ENCODE measurements around the gene ANP32A.
"Not testable (repeated sequence)": the region's sequence is repeated elsewhere in the genome, so short reads cannot be mapped to it uniquely, and the experiment has no call there.

Gene ANP32A

DNA sequence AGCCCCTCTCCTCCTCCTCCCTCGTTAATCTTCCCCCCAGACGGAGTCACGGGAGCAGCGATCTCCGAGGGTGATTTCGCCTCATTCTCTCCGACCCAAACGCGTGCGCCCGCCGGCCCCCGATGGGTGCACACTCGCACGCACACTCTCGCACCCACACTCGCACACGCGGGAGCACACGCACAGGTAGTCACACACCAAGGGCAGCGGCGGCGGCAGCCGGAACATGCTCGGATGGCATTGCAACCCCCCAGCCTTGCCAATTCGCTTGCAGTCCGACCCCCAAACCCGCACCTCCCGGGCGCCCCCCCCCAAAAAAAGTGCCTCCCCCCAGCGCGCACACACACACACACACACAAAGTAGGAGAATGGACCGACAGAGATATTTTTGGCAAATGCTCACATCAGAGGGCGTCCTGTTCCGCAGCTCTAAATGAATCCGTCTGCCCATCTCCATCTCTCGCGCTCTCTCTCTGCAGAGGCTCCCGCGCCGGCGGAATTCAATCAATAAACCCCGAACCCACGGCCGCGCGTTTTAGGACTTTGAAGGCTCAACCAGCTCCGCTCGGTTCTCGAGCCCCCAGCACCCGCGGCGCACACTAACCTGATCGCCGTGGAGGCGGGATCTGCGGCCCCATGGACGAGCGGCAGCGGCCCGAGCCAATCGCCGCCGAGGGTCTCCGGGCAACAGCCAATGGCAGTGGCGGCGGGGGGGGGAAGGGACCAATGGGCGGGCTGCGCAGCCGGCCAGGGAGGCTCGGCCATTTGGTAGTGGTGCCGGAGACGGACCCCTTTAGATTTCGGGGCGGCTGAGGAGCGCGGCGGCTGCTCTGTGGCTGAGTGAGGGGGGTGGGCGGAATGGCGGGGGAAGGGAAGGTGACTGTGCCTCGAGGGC lies at the start of gene ANP32A:
ANP32A (minus strand) TSS at position 601 of the 895 bp plus-strand sequence; CDS start at position 457, 144 bp downstream.
- DNase-seq (ENCODE audit: low spot score): peak; percentile 98

DNA sequence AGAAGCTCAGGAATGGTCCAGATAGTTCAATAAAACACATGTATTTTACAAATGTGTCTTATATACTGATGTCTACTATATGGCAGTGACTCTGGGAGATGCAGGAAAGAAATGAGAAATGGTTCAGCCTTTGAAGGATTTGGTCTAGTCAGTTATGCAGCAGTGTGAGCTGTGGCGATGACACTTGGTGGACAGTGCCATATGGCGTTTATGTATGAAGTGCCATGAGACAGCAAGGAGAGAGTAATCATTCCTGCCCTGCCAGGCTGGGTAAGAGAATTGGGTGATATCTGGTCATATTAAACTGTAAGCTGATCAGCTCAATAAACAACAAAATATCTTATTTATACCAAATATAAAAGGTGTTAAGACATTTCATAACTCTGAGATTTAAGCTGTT lies 47.6 kb upstream of the ANP32A start:
- no peak for DNase-seq (ENCODE audit: low spot score)

DNA sequence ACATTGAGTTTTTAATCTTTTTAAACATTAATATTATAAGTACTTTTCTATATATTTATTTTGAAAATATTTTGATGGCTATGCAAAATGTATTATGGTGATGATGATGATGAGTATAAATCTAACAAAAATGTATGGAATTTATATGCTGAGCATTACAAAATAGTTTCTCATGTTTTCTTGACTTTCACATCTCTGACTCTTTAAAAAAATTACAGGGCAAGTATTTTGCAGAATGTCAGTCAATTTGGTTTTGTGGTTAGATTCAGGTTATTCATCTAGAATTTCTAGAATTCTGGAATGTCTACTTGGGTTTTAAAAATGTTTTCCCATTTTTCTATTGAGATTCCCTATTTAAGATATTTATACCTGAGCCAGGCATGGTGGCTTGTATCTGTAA lies 41.7 kb upstream of the ANP32A start:
- DNase-seq (ENCODE audit: low spot score): no peak

DNA sequence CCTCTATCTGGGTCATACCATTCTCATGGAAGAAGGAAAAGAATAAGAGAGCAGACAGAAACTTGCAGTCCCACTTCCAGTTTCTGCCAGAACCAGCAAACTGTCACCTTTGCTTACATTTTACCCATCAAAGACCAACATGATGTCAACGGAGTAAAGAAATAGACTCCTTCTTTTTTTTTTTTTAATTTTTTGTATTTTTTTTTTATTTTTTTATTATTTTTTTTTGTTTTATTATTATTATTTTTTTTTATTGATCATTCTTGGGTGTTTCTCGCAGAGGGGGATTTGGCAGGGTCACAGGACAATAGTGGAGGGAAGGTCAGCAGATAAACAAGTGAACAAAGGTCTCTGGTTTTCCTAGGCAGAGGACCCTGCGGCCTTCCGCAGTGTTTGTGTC lies 38.0 kb upstream of the ANP32A start:
- DNase-seq (ENCODE audit: low spot score): not testable (repeated sequence)

DNA sequence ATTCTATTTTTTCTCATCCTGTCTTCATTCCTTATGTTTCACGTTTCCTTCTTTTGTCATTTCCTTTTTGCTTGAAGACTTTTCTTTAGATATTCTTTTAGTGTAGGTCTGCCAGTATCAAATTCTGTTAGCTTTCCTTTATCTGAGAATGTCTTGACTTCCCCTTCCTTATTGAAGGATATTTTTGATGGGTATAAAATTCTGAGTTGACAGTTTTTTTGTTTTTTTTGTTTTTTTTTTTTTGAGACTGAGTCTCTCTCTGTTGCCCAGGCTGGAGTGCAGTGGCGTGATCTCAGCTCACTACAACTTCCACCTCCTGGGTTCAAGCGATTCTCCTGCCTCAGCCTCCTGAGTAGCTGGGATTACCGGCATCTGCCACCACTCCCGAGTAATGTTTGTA lies 36.7 kb upstream of the ANP32A start:
- not testable (repeated sequence) for DNase-seq (ENCODE audit: low spot score)

DNA sequence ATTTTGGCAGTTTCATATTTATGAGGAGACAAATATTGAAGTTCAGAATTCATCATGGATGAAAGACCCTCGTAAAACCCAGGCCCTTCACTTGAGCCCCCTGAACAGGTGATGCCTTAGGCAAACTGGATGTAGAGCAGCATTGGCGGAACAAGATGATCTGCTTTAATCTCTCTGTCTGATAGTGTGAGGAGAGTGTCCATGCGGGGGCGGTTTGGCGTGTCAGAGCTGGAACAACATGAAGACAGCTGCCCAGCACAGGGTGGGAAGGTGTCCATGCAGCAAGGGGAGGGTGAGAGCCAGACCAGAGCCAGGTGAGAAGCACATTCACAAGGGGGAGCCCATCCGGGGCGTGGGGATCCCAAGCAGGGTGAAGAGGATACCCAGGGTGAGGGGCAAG lies 31.8 kb upstream of the ANP32A start:
- no peak for DNase-seq (ENCODE audit: low spot score)

DNA sequence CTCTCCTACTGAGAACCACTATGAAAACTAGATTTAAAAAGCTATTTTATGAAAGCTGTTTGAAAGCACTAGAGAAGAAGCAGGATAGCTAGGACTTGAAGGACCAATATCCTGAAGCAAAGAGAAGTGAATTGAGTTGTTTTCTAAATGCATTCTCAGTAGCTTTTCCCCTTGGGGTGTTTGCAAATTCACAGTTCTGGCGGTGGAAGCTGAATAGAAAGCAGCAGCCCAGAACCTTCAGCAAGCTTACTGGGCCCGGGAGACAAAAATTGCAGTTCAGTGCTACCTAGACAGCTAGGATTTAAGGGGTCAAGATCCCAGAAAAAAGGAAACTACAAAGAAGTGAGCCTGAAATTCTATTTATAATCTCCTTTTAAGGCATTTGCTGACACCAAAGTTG lies 31.3 kb upstream of the ANP32A start:
- no peak for DNase-seq (ENCODE audit: low spot score)

DNA sequence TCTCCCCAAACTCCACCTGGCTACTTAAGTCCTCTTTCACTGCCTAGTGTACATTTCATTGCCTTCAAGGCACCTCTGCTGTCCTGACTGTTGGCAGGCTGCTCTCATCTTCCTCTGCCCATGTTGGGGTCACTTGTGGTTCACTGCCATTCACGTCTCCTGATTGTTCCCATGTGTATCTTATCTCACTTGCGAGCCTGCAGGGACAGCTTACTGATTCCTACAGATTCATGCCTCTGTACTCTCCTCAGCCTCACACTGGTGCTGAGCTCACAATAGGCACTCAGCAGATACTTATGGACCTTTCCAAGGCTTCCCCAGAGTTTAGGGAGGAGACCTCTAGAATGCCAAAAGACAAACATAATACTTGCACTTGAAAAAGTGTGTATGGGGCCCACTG lies 28.8 kb upstream of the ANP32A start:
- no peak for DNase-seq (ENCODE audit: low spot score)

DNA sequence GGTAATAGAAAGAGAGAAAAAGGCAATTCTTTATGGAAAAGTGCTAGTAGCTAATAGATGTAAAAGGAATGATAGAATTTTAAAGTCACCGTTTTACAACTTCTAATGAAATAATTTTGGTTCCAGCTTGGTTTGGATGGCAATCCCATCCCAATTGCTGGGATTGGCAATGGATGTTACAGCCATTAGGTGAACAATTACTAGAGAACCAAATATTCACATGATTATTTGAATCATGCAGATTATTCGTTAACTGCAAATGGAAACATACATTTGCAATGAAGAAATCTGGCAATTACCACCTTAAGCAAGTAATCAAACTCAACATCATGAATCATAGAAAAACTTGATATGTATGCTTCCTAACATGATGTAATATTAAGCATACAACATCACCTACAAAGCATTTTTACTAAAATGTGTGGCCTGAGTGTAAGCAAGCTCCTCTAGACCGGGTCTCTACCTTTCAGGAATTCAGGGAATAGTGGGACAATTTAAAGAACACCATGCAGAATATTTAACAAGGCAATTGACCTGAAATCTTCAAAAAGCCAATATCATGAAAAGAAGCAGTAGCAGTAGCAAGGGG lies 26.2 kb upstream of the ANP32A start:
- no peak for DNase-seq (ENCODE audit: low spot score)

DNA sequence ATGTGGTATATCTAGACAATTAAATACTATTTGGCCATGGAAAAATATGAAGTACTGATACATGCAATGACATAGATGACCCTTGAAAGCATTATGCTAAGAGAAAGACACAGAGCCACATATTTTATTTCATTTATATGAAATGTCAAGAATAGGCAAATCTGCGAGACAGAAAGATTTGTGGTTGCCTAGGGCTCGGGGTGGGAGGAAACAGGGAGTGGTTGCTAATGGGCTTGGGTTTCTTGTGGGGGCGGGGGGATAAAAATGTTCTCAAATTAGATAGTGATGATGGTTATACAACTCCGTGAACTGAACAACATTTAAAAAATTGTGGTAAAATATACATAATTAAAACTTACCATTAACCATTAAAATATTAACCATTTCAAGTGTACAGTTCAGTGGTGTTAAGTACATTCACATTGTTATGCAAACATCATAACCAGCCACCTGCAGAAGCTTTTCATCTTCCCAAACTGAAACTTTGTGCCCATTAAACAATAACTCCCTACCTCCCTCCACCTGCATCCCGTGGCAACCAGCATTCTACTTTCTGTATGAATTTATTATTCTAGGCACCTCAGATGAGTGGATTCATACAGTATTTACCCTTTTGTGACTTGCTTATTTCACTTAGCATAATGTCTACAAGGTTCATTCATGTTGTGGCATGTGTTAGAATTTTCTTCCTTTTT lies 24.3 kb upstream of the ANP32A start:
- DNase-seq (ENCODE audit: low spot score): no peak

DNA sequence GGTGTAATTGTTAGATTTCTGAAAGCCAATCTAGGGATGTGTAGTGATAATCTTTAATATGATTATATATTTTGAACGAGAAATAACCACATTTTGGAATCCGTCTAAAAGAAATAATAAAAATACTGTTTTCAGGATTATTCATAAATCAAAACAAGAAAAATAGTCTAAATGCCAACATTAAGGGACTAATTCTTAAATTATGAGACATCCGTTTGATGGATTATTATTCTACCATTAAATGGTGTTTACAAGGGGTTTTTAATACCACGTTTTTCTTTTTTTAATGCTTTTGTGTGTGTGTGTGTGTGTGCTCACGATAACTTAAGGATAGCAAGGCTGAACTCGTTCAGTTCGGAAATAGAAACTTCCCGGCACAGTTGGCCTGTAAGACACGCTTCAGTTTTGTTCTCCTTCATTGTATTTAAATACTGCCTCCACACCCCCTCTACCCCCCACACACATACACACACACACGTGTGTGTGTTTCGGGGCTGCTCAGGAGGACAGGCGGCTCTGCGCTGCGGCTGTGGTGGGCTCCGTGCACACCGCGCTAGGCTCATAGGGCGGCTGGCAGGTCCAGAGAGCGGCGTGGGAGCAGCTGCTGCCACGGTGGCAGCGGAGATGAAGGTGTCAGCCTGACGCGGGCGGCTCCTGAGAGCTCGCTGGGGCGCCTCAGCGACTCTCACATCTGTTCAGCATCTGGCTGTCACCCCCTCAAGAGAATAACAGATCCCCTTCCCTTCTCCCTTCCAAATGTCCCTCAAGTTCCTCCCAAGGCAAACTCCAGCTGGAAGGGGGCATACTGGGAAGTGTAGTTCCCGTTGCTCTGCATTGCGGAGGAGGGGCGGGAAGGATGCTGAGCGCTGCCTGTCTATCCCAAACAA lies 23.0 kb upstream of the ANP32A start:
- peak; percentile 13 for DNase-seq (ENCODE audit: low spot score)

DNA sequence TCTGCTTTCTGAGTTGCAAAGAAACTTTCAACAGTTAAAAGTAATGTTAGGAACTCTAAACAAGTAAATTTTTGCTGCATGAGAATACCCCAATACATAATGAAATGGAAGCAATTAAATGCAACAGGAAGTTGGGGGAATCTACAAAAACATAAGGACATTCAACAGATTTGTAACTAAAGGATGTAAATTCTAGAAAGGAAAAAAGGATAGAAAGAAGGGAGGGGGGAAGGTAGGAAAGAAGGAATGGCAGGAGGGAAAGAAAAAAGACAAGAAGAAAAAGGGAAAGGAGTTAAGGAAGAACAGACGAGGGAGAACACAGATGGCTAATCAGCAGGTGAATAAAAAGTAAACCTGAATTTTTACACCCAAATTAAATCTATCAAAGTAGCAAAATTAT lies 22.3 kb upstream of the ANP32A start:
- DNase-seq (ENCODE audit: low spot score): no peak

DNA sequence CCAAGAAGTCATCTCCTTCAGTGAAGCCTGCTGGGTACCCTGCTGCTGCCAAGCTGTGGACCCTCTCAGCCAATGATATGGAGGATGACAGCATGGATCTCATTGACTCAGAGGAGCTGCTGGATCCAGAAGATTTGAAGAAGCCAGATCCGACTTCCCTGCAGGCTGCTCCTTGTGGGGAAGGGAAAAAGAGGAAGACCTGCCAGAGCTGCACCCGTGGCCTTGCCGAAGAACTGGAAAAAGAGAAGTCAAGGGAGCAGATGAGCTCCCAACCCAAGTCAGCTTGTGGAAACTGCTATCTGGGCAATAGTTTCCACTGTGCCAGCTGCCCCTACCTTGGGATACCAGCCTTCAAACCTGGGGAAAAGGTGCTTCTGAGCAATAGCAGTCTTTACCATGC lies 13.7 kb upstream of the ANP32A start:
- no peak for DNase-seq (ENCODE audit: low spot score)

DNA sequence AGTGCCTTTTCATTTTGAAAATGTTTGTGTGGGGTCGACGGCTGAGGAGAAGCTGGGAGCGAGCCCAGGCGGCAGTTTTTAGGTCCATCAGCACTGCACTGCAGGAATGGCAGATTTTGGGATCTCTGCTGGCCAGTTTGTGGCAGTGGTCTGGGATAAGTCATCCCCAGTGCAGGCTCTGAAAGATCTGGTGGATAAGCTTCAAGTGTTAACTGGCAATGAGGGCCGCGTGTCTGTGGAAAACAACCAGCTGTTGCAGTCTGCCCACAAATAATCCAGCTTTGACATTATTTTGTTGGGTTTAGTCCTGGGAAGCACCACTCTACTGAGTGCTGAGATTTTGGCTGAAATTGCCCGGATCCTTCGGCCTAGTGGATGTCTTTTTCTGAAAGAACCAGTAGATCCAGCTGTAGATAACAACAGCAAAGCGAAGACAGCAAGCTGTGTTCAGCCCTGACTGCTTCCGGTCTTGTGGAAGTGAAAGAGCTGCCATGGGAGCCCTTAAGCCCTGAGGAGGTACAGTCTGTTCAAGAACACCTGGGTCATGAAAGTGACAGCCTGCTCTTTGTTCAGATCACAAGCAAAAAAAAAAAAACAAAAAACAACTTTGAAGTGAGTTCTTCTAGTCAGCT lies 13.1 kb upstream of the ANP32A start:
- no peak for DNase-seq (ENCODE audit: low spot score)

DNA sequence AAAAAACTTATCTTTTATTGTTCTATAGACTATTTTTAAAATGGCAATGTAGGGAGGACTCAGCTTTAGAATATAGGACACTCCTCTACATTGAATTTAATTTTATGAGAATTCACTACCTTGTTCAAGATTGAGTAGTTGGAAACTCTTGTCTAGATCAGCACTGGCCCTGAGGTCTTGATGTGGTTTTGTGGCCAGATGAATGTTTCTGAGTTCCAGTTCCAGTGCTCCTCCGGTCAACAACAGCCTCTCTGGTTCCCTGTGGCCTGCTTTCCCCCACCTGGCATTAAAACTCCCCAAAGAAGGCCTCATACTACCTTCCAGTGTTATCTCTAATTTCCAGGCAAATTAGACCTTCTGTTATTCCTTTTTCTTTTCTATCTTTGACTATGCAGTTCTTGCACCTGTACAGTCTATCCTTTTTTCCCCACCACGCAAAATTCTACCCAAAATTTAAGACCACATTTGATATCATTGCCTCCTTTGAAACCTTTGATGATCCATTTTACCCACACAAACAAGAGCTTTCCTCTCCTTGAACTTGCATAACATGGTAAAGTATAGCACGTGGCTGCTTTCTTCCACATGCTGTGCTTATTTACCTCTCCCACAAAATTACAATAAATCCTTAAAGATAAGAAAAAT lies 9.6 kb upstream of the ANP32A start:
- no peak for DNase-seq (ENCODE audit: low spot score)

DNA sequence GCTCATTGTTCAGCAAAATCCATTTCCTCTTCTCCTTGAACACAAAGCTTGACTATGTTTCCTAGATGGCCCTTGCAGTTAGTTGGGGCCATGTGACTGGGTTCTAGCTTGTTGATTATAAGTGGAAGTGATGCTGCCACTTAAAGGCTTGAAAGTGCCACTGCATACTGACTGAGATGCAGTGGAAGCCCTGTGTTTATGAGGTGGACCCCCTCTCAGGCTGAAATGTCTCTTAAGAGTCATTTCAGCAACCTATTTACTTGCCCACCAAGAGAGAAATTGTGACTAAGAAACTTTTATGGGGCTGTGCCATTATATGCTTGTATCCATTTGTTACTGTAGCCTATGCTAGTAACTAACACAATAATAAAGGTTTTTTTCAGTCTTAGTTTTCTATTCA lies 8.4 kb upstream of the ANP32A start:
- peak; percentile 43 for DNase-seq (ENCODE audit: low spot score)

DNA sequence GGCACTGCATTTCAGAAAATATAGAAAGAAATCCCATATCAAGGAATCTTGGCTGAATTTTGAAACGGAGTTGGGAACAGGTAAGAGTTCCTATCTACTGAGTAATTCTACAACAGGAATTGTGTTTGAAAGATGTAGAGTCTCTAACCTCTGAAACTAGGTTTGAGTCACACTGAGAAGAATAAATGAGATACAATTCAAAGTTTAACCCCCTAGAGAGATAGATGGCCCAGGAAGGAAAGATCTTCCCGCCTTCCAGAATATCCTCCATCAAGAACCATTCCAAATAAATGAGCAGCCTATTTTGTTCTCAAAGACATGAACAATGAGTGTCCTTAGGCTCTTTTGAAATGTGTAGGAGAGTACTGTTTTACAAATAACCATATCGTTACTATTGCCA lies 2.9 kb upstream of the ANP32A start:
- no peak for DNase-seq (ENCODE audit: low spot score)

DNA sequence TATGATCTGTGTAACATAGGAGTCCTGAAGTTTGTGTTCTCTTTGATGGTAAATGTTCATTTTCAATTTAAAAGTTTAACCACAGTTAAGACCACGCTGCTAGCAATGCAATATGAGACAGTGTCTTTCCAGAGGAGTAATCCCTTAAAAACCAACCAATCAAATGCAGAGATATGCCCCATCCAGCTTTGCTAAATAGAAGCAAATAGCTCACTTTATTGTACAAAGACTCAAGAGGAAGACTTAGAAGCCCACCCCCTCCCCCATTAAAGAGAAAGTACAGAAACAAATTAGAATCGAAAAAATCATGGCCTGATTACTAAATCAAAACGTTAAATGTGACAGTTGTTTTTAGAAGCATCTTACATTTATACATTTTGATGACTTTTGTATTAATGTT lies 2.1 kb upstream of the ANP32A start:
- DNase-seq (ENCODE audit: low spot score): no peak

DNA sequence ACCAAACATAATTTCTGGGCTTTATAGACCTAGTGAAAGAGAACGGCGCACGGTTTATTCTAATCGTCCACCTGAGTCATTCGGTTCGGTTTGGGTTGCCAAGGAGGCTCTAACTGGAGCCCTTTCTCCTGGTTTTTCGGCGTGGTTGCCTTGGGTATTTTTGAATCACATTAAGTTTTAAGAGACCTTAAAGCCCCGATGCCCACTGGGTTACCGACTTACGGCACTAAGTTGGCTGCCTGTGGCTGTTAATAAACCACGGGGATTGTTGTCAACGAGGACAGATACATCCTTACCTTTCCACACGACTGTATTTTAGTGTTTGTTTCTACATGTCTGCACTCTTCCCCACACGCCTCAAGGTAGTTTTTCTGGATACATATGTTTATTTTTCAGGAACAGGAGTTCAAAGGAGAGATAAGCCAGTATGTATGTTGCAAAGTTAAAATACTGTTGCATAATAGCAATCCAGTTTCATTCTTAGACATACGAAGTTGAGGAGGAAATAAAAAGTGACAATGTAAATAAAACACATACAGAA lies 1.2 kb upstream of the ANP32A start:
- DNase-seq (ENCODE audit: low spot score): no peak

DNA sequence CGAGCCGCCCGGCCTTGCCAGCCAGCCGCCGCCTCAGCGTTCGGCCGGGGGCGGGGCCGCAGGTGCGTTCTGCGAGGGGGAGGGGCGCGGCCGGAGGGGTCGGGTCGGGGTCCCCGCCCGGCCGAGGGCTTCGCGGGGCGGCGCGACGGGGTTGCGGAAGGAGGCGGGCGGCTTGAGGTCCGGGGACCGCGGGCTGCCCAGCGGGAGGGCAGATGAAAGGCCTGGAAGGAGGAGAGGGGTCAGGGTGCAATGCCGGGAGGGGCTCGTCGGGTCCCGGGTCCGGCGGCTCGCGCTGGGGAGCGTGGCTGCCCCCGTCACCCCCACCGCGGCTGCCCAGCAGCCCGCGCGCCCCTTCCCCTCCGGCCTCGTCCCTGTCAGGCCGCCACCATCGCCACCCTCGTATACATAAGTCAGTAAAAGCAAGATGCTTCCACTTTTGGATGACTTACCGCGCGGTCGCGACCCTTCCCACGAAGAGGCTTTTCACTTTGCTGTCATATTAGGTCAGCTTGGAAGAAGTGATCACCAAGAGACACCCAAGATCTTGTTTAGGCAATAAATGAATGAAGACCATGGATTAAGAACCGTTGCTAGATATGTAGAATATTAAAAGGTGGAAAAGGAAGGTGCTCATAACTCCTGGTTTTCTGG lies 620 bp upstream of the ANP32A start:
- no peak for DNase-seq (ENCODE audit: low spot score)
